GM12873 (cell line): ENCODE measurements around the gene RGSL1.

ENCODE experiments used
- TF ChIP-seq, protein P1 (sequence below): IDR thresholded peaks from 2 replicates; pipeline ENCODE4 v1.5.1; 2012; ENCODE audit warnings: low read depth, mild to moderate bottlenecking, moderate library complexity, low read length, control low read depth; ENCODE audit not compliant: insufficient read depth; ENCODE audit errors: missing control alignments

The RGSL1 gene

DNA sequence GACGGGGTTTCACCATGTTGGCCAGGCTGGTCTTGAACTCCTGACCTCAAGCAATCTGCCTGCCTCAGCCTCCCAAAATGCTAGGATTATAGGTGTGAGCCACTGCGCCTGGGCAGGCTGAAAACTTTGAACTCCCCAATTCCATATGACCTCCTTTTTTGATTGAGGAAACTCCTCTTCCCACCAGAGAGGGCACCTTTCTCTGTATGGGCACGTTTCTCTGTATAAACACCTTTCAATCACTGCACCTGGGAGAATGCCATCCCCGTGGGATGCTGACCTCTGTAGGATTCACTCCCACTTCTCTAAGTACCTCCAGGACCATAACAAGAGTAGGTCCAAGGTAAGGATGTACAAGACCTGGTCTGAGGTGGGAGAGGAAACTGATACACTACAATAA, 39.8 kb upstream of the RGSL1 start:
- TF ChIP-seq, protein P1, sequence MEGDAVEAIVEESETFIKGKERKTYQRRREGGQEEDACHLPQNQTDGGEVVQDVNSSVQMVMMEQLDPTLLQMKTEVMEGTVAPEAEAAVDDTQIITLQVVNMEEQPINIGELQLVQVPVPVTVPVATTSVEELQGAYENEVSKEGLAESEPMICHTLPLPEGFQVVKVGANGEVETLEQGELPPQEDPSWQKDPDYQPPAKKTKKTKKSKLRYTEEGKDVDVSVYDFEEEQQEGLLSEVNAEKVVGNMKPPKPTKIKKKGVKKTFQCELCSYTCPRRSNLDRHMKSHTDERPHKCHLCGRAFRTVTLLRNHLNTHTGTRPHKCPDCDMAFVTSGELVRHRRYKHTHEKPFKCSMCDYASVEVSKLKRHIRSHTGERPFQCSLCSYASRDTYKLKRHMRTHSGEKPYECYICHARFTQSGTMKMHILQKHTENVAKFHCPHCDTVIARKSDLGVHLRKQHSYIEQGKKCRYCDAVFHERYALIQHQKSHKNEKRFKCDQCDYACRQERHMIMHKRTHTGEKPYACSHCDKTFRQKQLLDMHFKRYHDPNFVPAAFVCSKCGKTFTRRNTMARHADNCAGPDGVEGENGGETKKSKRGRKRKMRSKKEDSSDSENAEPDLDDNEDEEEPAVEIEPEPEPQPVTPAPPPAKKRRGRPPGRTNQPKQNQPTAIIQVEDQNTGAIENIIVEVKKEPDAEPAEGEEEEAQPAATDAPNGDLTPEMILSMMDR = no peak

DNA sequence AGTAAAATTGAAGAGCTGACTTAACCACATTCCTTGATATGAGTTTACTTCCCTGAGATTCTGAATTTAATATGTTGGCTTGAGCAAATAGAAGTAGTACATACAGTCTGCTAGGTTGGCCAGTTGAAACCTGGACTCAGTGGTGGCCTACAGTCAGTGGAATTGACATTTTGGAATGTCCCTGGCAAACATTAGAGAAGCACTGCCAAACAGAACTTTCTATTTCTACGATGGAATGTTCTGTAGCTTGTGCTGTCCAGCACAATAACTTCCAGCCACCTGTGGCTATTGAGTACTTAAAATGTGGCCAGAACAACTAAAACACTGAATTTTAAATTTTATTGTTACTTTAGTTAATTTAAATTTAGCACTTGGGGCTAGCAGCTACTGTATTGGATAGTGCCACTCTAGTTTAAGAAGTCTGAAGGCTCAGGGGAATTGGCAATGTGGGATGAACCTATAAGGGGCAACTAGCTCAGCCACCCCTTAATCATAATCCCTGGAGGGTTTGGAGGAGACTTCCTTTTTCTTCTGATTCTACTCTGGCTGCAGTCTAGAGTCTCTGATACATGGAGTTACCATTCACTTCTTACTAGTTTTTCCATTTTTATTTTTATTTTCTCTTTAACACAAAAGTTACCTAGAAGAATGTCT, 39.2 kb upstream of the RGSL1 start:
- TF ChIP-seq, protein P1 = no peak

DNA sequence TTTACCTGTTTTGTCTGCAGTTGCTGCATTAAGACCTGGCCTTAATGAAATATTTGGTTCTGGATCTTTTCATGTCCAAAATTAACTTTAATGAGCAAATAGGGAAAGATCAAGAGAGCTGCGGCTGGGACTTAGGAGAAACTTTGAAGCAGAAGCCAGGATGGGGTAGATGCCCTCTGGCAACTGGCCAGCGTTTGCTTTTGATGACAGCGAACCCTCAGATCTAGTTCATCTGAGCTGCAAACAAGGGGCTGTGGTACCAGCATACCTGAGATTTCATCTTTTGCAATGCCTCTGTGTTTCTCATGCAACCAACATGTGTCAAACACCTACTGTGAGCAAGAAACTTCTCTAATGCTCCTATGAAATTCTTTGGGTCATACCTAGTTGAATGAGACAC, 36.5 kb upstream of the RGSL1 start:
- TF ChIP-seq, protein P1 = no peak

DNA sequence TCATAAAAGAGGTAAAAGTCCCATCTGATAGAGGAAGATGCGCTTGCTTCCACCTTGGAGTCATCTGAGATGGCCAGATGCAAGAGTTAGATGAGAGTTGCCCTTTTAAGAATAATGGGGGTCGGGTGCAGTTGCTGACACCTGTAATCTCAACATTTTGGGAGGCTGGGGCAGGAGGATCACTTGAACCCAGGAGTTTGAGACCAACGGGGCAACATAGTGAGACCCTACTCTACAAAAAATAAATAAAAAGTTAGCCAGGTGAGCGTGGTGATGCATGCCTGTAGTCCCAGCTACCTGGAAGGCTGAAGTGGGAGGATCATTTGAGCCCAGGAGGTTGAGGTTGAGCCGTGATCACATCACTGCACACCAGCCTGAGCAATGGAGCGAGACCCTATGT, 36.0 kb upstream of the RGSL1 start:
- TF ChIP-seq, protein P1 = no peak

DNA sequence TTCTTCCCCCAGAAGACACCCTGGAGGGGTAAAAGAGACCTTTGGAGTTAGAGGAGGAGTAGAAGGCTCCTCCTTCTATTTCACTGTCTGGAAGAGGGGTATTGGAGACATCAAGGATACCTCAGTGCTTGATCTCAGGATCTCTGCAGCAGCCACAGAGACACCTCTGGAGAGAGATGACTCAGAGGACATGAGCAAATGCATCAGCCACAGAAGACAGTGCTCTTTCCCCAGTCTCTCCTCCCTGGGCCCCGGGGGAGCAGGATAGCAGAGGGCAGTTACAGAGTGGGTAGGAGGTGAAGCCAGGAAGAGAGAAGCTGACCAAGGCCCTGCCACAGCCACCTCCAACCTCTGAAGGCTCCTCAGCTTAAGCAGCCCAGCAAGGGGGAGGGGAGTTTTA, 34.2 kb upstream of the RGSL1 start:
- TF ChIP-seq, protein P1 = no peak

DNA sequence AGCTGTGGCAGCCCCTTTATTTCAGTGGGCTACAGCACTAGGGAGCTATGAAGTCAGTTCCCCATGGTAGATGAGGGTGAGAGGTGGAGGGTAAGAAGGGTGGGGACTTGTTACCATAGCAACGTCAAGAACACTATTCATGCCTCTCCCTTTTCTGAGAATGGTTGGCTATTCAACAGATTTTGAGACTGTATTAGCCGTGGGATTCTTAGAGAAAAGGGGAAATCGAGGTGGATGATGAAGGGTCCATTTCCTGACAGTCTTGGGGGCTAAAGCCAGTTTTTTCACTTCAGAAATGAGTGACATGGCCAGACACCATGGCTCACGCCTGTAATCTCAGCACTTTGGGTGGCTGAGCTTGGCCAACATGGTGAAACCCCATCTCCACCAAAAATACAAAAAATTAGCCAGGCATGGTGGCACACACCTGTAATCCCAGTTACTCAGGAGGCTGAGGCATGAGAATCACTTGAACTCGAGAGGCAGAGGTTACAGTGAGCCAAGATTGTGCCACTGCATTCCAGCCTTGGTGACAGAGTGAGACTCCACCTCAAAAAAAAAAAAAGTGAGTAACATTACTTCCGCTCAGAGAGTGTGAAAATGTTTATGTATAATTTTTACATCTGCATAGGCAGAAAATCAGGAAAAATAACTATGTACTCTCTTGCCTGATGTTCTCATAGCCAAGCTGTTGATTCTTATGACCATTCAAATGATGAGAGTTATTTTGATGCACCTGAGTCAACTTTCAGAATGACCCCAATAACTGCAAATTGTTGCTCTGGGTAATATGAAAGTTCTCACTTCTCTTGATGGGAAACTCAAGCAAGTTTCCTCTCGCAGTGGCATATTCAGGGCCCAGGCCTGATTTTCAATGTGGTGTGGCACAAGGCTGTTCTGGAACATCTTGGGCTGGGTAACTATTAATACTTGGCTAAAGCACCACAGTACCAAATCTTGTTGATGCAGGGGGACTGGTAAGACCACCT, 23.2 kb upstream of the RGSL1 start:
- TF ChIP-seq, protein P1 = no peak

DNA sequence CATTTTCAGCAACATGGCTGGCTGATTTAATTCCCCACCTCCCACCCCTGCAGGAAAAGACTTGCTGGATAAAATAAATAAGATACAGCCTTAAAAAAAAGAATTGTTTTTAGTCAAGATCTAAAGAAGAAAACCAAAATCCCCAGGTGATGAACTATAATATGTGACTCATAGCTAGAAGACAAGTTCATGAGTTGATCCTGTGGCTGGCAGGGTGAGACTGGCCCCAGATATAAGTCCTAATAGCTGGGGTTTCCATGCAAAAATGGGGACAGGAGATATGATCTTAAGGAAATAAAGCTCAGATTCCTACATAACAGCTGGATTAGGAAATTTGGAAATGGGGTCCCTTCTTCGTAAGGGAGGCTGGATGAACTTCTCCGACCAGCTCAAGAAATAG, 21.9 kb upstream of the RGSL1 start:
- TF ChIP-seq, protein P1 = no peak
